ENCODE results near the gene DTX4.

The DTX4 gene

DNA sequence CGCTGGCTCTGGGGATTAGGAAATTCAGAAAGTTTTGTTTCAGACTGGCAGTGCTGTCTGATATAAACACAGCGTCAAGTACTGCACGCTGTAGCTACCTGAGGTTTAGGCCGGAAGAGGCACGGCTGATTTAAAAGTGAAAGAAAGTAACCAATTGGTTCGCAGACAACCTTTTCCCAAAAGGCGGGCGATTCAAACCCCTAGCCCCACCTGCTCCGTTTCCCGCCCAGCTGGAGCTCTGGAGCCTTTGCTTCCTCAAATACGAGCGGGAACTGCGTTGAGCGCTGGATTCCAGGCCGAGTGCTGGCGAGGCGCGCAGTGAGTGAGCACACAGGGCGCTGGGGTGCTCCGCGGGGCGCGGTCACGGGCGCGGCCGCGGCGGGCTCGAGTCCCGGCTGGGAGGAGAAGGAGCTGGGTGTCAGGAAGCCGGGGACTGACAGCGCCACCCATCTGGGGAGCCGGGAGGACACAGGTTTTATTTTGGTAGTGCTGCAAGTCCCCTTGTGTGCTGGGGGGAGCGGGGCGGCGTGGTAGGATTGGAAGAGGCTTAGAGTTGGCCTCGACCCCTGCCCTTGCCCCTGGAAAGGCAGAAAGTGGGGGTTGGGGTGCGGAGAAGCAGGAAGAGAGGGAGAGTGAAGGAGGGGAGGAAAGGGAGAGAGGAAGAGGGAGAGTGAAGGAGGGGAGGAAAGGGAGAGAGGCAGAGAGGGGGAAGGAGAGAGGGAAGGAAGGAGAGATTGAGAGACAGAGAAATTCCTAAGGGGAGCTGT is 27.2 kb upstream of the DTX4 start:
- Histone ChIP-seq H3K4me1 (ENCODE audit: control insufficient read depth, insufficient read depth, low read length) (no peaks in the 10 kb centered on the region), H3K27ac (ENCODE audit: extremely low read depth, low read depth, low read length) (no peak overlapping the region), H3K36me3 (ENCODE audit: control insufficient read depth in 2 of 2, insufficient read depth in 1 of 2, low read length in 2 of 2) (no peaks in the 10 kb centered on the region), H3K4me3 (ENCODE audit: low read depth, low read length) (peak overlapping the region; percentile 45), H3K9me3 (ENCODE audit: control insufficient read depth, insufficient read depth, low read depth, low read length) (no peaks in the 10 kb centered on the region)
- ChIA-PET POLR2A (no interaction called here), CTCF (interaction anchor here (0.6 to 5.3 kb wide), 5 partner anchors 9 to 414 kb away, joined by 3 to 37 read pairs (median 7); partner anchors contain the start of gene DTX4)
- peak; percentile 87 for TF ChIP-seq PRDM1 (tag by site-specific recombination; IDR thresholded peaks at IDR 0.05)
- TF ChIP-seq, protein P1, sequence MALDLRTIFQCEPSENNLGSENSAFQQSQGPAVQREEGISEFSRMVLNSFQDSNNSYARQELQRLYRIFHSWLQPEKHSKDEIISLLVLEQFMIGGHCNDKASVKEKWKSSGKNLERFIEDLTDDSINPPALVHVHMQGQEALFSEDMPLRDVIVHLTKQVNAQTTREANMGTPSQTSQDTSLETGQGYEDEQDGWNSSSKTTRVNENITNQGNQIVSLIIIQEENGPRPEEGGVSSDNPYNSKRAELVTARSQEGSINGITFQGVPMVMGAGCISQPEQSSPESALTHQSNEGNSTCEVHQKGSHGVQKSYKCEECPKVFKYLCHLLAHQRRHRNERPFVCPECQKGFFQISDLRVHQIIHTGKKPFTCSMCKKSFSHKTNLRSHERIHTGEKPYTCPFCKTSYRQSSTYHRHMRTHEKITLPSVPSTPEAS (tag by site-specific recombination; IDR thresholded peaks at IDR 0.05): no peak
- TF ChIP-seq, protein P2, sequence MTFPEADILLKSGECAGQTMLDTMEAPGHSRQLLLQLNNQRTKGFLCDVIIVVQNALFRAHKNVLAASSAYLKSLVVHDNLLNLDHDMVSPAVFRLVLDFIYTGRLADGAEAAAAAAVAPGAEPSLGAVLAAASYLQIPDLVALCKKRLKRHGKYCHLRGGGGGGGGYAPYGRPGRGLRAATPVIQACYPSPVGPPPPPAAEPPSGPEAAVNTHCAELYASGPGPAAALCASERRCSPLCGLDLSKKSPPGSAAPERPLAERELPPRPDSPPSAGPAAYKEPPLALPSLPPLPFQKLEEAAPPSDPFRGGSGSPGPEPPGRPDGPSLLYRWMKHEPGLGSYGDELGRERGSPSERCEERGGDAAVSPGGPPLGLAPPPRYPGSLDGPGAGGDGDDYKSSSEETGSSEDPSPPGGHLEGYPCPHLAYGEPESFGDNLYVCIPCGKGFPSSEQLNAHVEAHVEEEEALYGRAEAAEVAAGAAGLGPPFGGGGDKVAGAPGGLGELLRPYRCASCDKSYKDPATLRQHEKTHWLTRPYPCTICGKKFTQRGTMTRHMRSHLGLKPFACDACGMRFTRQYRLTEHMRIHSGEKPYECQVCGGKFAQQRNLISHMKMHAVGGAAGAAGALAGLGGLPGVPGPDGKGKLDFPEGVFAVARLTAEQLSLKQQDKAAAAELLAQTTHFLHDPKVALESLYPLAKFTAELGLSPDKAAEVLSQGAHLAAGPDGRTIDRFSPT (tag by site-specific recombination; IDR thresholded peaks at IDR 0.05): no peak
- TF ChIP-seq ZNF133 (tag by site-specific recombination; IDR thresholded peaks at IDR 0.05): no peak
- TF ChIP-seq, protein P3, sequence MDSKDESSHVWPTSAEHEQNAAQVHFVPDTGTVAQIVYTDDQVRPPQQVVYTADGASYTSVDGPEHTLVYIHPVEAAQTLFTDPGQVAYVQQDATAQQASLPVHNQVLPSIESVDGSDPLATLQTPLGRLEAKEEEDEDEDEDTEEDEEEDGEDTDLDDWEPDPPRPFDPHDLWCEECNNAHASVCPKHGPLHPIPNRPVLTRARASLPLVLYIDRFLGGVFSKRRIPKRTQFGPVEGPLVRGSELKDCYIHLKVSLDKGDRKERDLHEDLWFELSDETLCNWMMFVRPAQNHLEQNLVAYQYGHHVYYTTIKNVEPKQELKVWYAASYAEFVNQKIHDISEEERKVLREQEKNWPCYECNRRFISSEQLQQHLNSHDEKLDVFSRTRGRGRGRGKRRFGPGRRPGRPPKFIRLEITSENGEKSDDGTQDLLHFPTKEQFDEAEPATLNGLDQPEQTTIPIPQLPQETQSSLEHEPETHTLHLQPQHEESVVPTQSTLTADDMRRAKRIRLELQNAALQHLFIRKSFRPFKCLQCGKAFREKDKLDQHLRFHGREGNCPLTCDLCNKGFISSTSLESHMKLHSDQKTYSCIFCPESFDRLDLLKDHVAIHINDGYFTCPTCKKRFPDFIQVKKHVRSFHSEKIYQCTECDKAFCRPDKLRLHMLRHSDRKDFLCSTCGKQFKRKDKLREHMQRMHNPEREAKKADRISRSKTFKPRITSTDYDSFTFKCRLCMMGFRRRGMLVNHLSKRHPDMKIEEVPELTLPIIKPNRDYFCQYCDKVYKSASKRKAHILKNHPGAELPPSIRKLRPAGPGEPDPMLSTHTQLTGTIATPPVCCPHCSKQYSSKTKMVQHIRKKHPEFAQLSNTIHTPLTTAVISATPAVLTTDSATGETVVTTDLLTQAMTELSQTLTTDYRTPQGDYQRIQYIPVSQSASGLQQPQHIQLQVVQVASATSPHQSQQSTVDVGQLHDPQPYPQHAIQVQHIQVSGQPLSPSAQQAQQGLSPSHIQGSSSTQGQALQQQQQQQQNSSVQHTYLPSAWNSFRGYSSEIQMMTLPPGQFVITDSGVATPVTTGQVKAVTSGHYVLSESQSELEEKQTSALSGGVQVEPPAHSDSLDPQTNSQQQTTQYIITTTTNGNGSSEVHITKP (tag by site-specific recombination; IDR thresholded peaks at IDR 0.05): peak; percentile 23; the same call in 1 of the 2 replicates
- no peak for TF ChIP-seq TRIM28 (IDR thresholded peaks at IDR 0.05; ENCODE audit: borderline replicate concordance, low read length)
- TF ChIP-seq ZXDB (tag by site-specific recombination; IDR thresholded peaks at IDR 0.05): peak; percentile 49; the same call in 1 of the 2 replicates
- TF ChIP-seq, protein P4, sequence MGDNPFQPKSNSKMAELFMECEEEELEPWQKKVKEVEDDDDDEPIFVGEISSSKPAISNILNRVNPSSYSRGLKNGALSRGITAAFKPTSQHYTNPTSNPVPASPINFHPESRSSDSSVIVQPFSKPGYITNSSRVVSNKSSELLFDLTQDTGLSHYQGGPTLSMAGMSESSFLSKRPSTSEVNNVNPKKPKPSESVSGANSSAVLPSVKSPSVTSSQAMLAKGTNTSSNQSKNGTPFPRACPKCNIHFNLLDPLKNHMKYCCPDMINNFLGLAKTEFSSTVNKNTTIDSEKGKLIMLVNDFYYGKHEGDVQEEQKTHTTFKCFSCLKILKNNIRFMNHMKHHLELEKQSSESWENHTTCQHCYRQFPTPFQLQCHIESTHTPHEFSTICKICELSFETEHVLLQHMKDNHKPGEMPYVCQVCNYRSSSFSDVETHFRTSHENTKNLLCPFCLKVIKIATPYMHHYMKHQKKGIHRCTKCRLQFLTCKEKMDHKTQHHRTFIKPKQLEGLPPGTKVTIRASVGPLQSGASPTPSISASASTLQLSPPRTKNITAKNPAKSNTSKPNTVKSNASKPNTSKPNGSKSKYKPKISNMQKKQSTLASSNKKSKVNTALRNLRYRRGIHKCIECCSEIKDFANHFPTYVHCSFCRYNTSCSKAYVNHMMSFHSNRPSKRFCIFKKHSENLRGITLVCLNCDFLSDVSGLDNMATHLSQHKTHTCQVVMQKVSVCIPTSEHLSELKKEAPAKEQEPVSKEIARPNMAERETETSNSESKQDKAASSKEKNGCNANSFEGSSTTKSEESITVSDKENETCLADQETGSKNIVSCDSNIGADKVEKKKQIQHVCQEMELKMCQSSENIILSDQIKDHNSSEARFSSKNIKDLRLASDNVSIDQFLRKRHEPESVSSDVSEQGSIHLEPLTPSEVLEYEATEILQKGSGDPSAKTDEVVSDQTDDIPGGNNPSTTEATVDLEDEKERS (tag by site-specific recombination; IDR thresholded peaks at IDR 0.05): no peak
- no peak for TF ChIP-seq ZNF548 (tag by site-specific recombination; IDR thresholded peaks at IDR 0.05)
- TF ChIP-seq, protein P5, sequence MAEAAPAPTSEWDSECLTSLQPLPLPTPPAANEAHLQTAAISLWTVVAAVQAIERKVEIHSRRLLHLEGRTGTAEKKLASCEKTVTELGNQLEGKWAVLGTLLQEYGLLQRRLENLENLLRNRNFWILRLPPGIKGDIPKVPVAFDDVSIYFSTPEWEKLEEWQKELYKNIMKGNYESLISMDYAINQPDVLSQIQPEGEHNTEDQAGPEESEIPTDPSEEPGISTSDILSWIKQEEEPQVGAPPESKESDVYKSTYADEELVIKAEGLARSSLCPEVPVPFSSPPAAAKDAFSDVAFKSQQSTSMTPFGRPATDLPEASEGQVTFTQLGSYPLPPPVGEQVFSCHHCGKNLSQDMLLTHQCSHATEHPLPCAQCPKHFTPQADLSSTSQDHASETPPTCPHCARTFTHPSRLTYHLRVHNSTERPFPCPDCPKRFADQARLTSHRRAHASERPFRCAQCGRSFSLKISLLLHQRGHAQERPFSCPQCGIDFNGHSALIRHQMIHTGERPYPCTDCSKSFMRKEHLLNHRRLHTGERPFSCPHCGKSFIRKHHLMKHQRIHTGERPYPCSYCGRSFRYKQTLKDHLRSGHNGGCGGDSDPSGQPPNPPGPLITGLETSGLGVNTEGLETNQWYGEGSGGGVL (tag by site-specific recombination; IDR thresholded peaks at IDR 0.05): peak; percentile 85
- TF ChIP-seq KLF1 (tag by site-specific recombination; IDR thresholded peaks at IDR 0.05): peak; percentile 29; the same call in 1 of the 2 replicates
- no peak for TF ChIP-seq ZNF266 (tag by site-specific recombination; IDR thresholded peaks at IDR 0.05; ENCODE audit: low read depth)
- 0 out of 2 replicates have a peak, but pooled peaks have one; percentile 10 for TF ChIP-seq SP2 (tag by site-specific recombination; IDR thresholded peaks at IDR 0.05)
- TF ChIP-seq BCL11A (tag by site-specific recombination; IDR thresholded peaks at IDR 0.05; ENCODE audit: low read depth): no peak
- TF ChIP-seq, protein P6, sequence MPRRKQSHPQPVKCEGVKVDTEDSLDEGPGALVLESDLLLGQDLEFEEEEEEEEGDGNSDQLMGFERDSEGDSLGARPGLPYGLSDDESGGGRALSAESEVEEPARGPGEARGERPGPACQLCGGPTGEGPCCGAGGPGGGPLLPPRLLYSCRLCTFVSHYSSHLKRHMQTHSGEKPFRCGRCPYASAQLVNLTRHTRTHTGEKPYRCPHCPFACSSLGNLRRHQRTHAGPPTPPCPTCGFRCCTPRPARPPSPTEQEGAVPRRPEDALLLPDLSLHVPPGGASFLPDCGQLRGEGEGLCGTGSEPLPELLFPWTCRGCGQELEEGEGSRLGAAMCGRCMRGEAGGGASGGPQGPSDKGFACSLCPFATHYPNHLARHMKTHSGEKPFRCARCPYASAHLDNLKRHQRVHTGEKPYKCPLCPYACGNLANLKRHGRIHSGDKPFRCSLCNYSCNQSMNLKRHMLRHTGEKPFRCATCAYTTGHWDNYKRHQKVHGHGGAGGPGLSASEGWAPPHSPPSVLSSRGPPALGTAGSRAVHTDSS (tag by site-specific recombination; IDR thresholded peaks at IDR 0.05): no peak
- no peak for TF ChIP-seq ZNF404 (tag by site-specific recombination; IDR thresholded peaks at IDR 0.05)
- no peak for TF ChIP-seq ZNF416 (tag by site-specific recombination; IDR thresholded peaks at IDR 0.05)
- peak; percentile 59 for TF ChIP-seq ZNF366 (tag by site-specific recombination; conservative IDR thresholded peaks at IDR 0.05)

All from HEK293 (cell line).